Stimulated activated CD8-positive, alpha-beta memory T cell treated with anti-CD3 and anti-CD28 coated beads, Interleukin-4, amount 100 ng/mL, for 4 hours (primary cell): ENCODE measurements around the gene AGA.
A peak's percentile ranks its signal among the peaks of the same experiment; 100 is the strongest.

Source experiments
- DNase-seq, 2 donors: peaks; one replicate each; pipeline ENCODE4 v3.0.0-alpha.2; 2020; ENCODE audit warnings: low read depth in 2 of 2, low spot score in 1 of 2

Gene AGA

GRCh38 chr4:177441803-177442622 lies at the start of gene AGA:
TSS of gene AGA (minus strand) at chr4:177442437. CDS start at chr4:177442375, 62 bp downstream.
- peak; percentile 91 to 93 for DNase-seq

GRCh38 chr4:177492022-177492421 lies 49.8 kb upstream of the AGA start:
- DNase-seq = no peak

GRCh38 chr4:177490769-177491168 lies 48.5 kb upstream of the AGA start:
- no peak for DNase-seq

GRCh38 chr4:177489471-177490246 lies 47.4 kb upstream of the AGA start:
- no peak for DNase-seq

GRCh38 chr4:177487977-177488376 lies 45.7 kb upstream of the AGA start:
- DNase-seq = no peak

- DNase-seq = no peak
These were observed 43.3 kb upstream of the AGA start for GRCh38 chr4:177485528-177485927.

GRCh38 chr4:177484613-177485021 lies 42.4 kb upstream of the AGA start:
- no peak for DNase-seq

GRCh38 chr4:177483760-177484159 lies 41.5 kb upstream of the AGA start:
- DNase-seq = no peak

- no peak for DNase-seq
These were observed 41.0 kb upstream of the AGA start for GRCh38 chr4:177483271-177483670.

GRCh38 chr4:177482367-177482766 lies 40.1 kb upstream of the AGA start:
- no peak for DNase-seq

- no peak for DNase-seq
These were observed 38.6 kb upstream of the AGA start for GRCh38 chr4:177480795-177481194.

- no peak for DNase-seq
These were observed 36.8 kb upstream of the AGA start for GRCh38 chr4:177479063-177479462.

GRCh38 chr4:177478496-177478895 lies 36.3 kb upstream of the AGA start:
- DNase-seq = no peak

- DNase-seq = no peak
These were observed 31.8 kb upstream of the AGA start for GRCh38 chr4:177473991-177474390.

GRCh38 chr4:177464026-177464425 lies 21.8 kb upstream of the AGA start:
- DNase-seq = no peak

GRCh38 chr4:177461606-177462005 lies 19.4 kb upstream of the AGA start:
- no peak for DNase-seq

GRCh38 chr4:177460460-177460859 lies 18.2 kb upstream of the AGA start:
- DNase-seq = no peak

GRCh38 chr4:177455561-177455970 lies 13.3 kb upstream of the AGA start:
- DNase-seq = no peak

GRCh38 chr4:177453116-177453515 lies 10.9 kb upstream of the AGA start:
- no peak for DNase-seq

GRCh38 chr4:177451108-177451500 lies 8.9 kb upstream of the AGA start:
- DNase-seq = no peak

GRCh38 chr4:177450426-177451107 lies 8.3 kb upstream of the AGA start:
- DNase-seq = no peak

GRCh38 chr4:177448850-177449249 lies 6.6 kb upstream of the AGA start:
- DNase-seq = no peak
